HepG2 (cell line): Measurements from ENCODE around the gene RAB36. TPM values are rescaled to one million over a fixed set of nuclear protein-coding genes. Genes with fewer than 3 reads are reported as not detected.

ENCODE experiments used
- CC2D1A ChIP-seq: sonication (generic); formaldehyde crosslinking; IDR thresholded peaks from 2 replicates; pipeline ENCODE4 v1.8.1; 2023; ENCODE audit warnings: mild to moderate bottlenecking, missing genetic modification reagents
- IKZF4 ChIP-seq: sonication (generic); formaldehyde crosslinking; IDR thresholded peaks from 2 replicates; pipeline ENCODE4 v1.5.1; 2020; ENCODE audit warnings: borderline replicate concordance, mild to moderate bottlenecking, low read depth, missing genetic modification reagents; ENCODE audit errors: not compliant biosample characterization
- ISL2 ChIP-seq: sonication (generic); formaldehyde crosslinking; IDR thresholded peaks from 2 replicates; pipeline ENCODE4 v1.5.0; 2020; ENCODE audit warnings: missing genetic modification reagents
- KLF12 ChIP-seq: sonication (generic); formaldehyde crosslinking; IDR thresholded peaks from 2 replicates; pipeline ENCODE4 v1.4.0; 2020; ENCODE audit warnings: missing genetic modification reagents, borderline replicate concordance
- MTA3 ChIP-seq: sonication (generic); formaldehyde crosslinking; IDR thresholded peaks from 2 replicates; pipeline ENCODE4 v1.4.0; 2020; ENCODE audit warnings: missing genetic modification reagents
- NCOA5 ChIP-seq: sonication (generic); formaldehyde crosslinking; IDR thresholded peaks from 2 replicates; pipeline ENCODE4 v1.4.0; 2020; ENCODE audit warnings: missing genetic modification reagents
- RORA ChIP-seq: sonication (generic); formaldehyde crosslinking; IDR thresholded peaks from 2 replicates; pipeline ENCODE4 v1.5.0; 2020; ENCODE audit warnings: mild to moderate bottlenecking, missing genetic modification reagents, moderate library complexity
- TEAD3 ChIP-seq: optimal IDR thresholded peaks from 2 replicates; pipeline ENCODE3; 2016; ENCODE audit warnings: borderline replicate concordance
- ZFX ChIP-seq: sonication (generic); formaldehyde crosslinking; IDR thresholded peaks from 2 replicates; pipeline ENCODE4 v1.4.0; 2020; ENCODE audit warnings: mild to moderate bottlenecking, low read depth, missing genetic modification reagents, moderate library complexity
- ZMYM3 ChIP-seq: sonication (generic); formaldehyde crosslinking; IDR thresholded peaks from 2 replicates; pipeline ENCODE4 v1.5.1; 2020; ENCODE audit warnings: mild to moderate bottlenecking, missing genetic modification reagents
- ZNF180 ChIP-seq: sonication (generic); formaldehyde crosslinking; IDR thresholded peaks from 2 replicates; pipeline ENCODE4 v1.4.0; 2020; ENCODE audit warnings: low read depth, missing genetic modification reagents, borderline replicate concordance
- ZNF616 ChIP-seq: sonication (generic); formaldehyde crosslinking; IDR thresholded peaks from 2 replicates; pipeline ENCODE4 v1.5.0; 2020; ENCODE audit warnings: low read depth, mild to moderate bottlenecking, missing genetic modification reagents
- ZNF75D ChIP-seq: sonication (generic); formaldehyde crosslinking; IDR thresholded peaks from 2 replicates; pipeline ENCODE4 v1.8.1; 2023; ENCODE audit warnings: missing genetic modification reagents, mild to moderate bottlenecking, borderline replicate concordance
- ZNF816 ChIP-seq: sonication (generic); formaldehyde crosslinking; IDR thresholded peaks from 2 replicates; pipeline ENCODE4 v1.8.0; 2022; ENCODE audit warnings: missing genetic modification reagents, mild to moderate bottlenecking, borderline replicate concordance
- polyA plus RNA-seq, 8 experiments: library from polyadenylated mRNA; depleted of rRNA in 3 of 8; stranded (reverse) in 7 of 8; unstranded in 1 of 8; fragments of >200 nt; fragmentation: Illumina TruSeq in 4 of 8; extraction: Trizol in 4 of 8; gene quantifications; 2 replicates each; pipeline versions ENCODE4 v1.2.1 to v1.2.3, GENCODE V29; 2011 to 2016; ENCODE audit warnings: low read depth in 4 of 8, missing spikeins in 1 of 8, mixed read lengths in 1 of 8; ENCODE audit not compliant: insufficient read depth in 1 of 8
- total RNA-seq, 5 experiments: library from RNA; depleted of rRNA; stranded (reverse); fragments of >200 nt; fragmentation: Illumina TruSeq; extraction: Trizol; gene quantifications; 2 replicates each; pipeline ENCODE4 v1.2.3, GENCODE V29; 2016; ENCODE audit warnings: low read depth in 1 of 5
- TF ChIP-seq, protein P1 (sequence below): sonication (generic); formaldehyde crosslinking; IDR thresholded peaks from 2 replicates; pipeline ENCODE4 v1.5.0; 2020; ENCODE audit warnings: missing genetic modification reagents
- TF ChIP-seq, protein P2 (sequence below): sonication (generic); formaldehyde crosslinking; IDR thresholded peaks from 2 replicates; pipeline ENCODE4 v1.4.0; 2020; ENCODE audit warnings: missing genetic modification reagents
- TF ChIP-seq, protein P3 (sequence below): sonication (generic); formaldehyde crosslinking; IDR thresholded peaks from 2 replicates; pipeline ENCODE4 v1.5.1; 2020; ENCODE audit warnings: missing genetic modification reagents, mild to moderate bottlenecking, borderline replicate concordance
- TF ChIP-seq, protein P4 (sequence below): sonication (generic); formaldehyde crosslinking; IDR thresholded peaks from 2 replicates; pipeline ENCODE4 v1.4.0; 2020; ENCODE audit warnings: missing genetic modification reagents, borderline replicate concordance

RAB36 gene
- total and polyA plus RNA-seq, 2 of the 13 experiments (the other 11 are each of a cell fraction or from before 2014, with no cell fraction given), result 0.24 to 0.86 TPM

DNA sequence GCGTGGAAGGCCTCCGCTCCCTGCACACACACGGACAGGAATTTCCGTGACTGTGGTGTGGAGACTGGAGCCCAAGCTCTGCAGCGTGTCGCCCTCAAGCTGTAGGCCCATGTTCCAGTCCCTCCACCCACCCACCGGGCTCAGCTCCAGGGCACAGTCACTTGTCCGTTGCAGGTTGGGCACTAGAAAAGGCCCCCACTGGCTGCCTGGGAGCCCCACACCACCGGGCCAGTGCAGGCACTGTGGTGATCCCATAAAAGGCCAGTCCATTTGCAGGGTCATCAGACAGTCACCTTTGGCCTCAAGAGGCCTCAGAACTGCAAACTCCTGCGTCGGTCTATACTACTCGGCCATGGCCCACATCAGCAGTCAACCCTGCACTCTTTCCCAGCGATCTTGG is 16.3 kb downstream of the RAB36 start (continued):
- TF ChIP-seq, protein P1, sequence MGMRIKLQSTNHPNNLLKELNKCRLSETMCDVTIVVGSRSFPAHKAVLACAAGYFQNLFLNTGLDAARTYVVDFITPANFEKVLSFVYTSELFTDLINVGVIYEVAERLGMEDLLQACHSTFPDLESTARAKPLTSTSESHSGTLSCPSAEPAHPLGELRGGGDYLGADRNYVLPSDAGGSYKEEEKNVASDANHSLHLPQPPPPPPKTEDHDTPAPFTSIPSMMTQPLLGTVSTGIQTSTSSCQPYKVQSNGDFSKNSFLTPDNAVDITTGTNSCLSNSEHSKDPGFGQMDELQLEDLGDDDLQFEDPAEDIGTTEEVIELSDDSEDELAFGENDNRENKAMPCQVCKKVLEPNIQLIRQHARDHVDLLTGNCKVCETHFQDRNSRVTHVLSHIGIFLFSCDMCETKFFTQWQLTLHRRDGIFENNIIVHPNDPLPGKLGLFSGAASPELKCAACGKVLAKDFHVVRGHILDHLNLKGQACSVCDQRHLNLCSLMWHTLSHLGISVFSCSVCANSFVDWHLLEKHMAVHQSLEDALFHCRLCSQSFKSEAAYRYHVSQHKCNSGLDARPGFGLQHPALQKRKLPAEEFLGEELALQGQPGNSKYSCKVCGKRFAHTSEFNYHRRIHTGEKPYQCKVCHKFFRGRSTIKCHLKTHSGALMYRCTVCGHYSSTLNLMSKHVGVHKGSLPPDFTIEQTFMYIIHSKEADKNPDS (CRISPR knock-in tag), result peak; percentile 39; the same call in 1 of the 2 replicates
- no peak for TF ChIP-seq IKZF4
- no peak for TF ChIP-seq KLF12 (CRISPR knock-in tag)
- no peak for TF ChIP-seq TEAD3 (CRISPR knock-in tag)
- TF ChIP-seq ZFX (CRISPR knock-in tag), result peak; percentile 51; the same call in 1 of the 2 replicates
- TF ChIP-seq, protein P2, sequence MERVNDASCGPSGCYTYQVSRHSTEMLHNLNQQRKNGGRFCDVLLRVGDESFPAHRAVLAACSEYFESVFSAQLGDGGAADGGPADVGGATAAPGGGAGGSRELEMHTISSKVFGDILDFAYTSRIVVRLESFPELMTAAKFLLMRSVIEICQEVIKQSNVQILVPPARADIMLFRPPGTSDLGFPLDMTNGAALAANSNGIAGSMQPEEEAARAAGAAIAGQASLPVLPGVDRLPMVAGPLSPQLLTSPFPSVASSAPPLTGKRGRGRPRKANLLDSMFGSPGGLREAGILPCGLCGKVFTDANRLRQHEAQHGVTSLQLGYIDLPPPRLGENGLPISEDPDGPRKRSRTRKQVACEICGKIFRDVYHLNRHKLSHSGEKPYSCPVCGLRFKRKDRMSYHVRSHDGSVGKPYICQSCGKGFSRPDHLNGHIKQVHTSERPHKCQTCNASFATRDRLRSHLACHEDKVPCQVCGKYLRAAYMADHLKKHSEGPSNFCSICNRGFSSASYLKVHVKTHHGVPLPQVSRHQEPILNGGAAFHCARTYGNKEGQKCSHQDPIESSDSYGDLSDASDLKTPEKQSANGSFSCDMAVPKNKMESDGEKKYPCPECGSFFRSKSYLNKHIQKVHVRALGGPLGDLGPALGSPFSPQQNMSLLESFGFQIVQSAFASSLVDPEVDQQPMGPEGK (CRISPR knock-in tag), result peak; percentile 65
- TF ChIP-seq, protein P3, sequence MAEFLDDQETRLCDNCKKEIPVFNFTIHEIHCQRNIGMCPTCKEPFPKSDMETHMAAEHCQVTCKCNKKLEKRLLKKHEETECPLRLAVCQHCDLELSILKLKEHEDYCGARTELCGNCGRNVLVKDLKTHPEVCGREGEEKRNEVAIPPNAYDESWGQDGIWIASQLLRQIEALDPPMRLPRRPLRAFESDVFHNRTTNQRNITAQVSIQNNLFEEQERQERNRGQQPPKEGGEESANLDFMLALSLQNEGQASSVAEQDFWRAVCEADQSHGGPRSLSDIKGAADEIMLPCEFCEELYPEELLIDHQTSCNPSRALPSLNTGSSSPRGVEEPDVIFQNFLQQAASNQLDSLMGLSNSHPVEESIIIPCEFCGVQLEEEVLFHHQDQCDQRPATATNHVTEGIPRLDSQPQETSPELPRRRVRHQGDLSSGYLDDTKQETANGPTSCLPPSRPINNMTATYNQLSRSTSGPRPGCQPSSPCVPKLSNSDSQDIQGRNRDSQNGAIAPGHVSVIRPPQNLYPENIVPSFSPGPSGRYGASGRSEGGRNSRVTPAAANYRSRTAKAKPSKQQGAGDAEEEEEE (CRISPR knock-in tag), result no peak
- no peak for TF ChIP-seq RORA (CRISPR knock-in tag)
- no peak for TF ChIP-seq NCOA5 (CRISPR knock-in tag)
- no peak for TF ChIP-seq ZNF616 (CRISPR knock-in tag)
- no peak for TF ChIP-seq ISL2
- TF ChIP-seq ZNF180 (CRISPR knock-in tag), result no peak
- TF ChIP-seq MTA3, result no peak
- 0 out of 2 replicates have a peak, but pooled peaks have one; percentile 31 for TF ChIP-seq ZMYM3 (CRISPR knock-in tag)
- TF ChIP-seq, protein P4, sequence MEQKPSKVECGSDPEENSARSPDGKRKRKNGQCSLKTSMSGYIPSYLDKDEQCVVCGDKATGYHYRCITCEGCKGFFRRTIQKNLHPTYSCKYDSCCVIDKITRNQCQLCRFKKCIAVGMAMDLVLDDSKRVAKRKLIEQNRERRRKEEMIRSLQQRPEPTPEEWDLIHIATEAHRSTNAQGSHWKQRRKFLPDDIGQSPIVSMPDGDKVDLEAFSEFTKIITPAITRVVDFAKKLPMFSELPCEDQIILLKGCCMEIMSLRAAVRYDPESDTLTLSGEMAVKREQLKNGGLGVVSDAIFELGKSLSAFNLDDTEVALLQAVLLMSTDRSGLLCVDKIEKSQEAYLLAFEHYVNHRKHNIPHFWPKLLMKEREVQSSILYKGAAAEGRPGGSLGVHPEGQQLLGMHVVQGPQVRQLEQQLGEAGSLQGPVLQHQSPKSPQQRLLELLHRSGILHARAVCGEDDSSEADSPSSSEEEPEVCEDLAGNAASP, result peak; percentile 63; the same call in 1 of the 2 replicates
- no peak for TF ChIP-seq CC2D1A
- TF ChIP-seq ZNF816, result no peak
- TF ChIP-seq ZNF75D (CRISPR knock-in tag), result no peak
